ENCODE results near the gene MARCKS. TPM values are rescaled to one million over a fixed set of nuclear protein-coding genes. Genes with fewer than 3 reads are reported as not detected.

Gene MARCKS
- total RNA-seq, 1 donor: 535 TPM

DNA sequence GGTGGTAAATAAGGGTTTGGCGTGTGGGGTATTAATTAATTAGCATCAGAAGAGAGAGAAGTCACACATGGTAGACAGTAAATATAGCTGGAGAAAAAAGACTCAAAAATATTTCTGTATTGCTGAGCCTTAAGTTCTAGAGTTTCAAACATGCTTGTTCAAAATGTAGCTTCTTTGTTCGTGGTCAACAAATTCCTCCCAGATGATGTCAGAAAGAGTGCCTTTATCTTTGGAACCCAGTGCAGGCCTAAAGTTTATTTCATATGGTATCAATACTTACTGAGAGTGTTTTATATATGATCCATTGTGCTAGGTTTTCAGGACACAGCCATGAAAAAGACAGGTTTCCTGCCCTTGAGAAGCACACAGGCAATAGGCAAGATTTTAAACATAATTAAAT, 18.3 kb downstream of the MARCKS start:
- H3K4me2 ChIP-seq (ENCODE audit: insufficient read depth, low read length): peak overlapping the region; percentile 24
- H3K79me2 ChIP-seq (ENCODE audit: insufficient read depth, low read length): peaks cover 11% of the 10 kb centered on the region
- H3K4me1 ChIP-seq (ENCODE audit: insufficient read depth, low read length): peaks cover 20% of the 10 kb centered on the region
- H3K27me3 ChIP-seq (ENCODE audit: insufficient read depth, low read length): no peaks in the 10 kb centered on the region
- TF ChIP-seq, protein P1, sequence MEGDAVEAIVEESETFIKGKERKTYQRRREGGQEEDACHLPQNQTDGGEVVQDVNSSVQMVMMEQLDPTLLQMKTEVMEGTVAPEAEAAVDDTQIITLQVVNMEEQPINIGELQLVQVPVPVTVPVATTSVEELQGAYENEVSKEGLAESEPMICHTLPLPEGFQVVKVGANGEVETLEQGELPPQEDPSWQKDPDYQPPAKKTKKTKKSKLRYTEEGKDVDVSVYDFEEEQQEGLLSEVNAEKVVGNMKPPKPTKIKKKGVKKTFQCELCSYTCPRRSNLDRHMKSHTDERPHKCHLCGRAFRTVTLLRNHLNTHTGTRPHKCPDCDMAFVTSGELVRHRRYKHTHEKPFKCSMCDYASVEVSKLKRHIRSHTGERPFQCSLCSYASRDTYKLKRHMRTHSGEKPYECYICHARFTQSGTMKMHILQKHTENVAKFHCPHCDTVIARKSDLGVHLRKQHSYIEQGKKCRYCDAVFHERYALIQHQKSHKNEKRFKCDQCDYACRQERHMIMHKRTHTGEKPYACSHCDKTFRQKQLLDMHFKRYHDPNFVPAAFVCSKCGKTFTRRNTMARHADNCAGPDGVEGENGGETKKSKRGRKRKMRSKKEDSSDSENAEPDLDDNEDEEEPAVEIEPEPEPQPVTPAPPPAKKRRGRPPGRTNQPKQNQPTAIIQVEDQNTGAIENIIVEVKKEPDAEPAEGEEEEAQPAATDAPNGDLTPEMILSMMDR (IDR thresholded peaks at IDR 0.05; ENCODE audit: extremely low read depth, low read depth, low read length): no peak
- H3K36me3 ChIP-seq (ENCODE audit: insufficient read depth, low read length): no peaks in the 10 kb centered on the region
- peak overlapping the region; percentile 64 for H3K27ac ChIP-seq (ENCODE audit: low read depth, low read length)
- H2AFZ ChIP-seq (ENCODE audit: low read length): peak overlapping the region; percentile 52
- H3K9me3 ChIP-seq (ENCODE audit: low read depth, low read length): no peaks in the 10 kb centered on the region
- H3K4me3 ChIP-seq (ENCODE audit: insufficient read depth, low read length): no peak overlapping the region
- no peaks in the 10 kb centered on the region for H4K20me1 ChIP-seq (ENCODE audit: insufficient read depth, low read length)
- no peak for DNase-seq (ENCODE audit: insufficient read length, low spot score, missing footprints)

DNA sequence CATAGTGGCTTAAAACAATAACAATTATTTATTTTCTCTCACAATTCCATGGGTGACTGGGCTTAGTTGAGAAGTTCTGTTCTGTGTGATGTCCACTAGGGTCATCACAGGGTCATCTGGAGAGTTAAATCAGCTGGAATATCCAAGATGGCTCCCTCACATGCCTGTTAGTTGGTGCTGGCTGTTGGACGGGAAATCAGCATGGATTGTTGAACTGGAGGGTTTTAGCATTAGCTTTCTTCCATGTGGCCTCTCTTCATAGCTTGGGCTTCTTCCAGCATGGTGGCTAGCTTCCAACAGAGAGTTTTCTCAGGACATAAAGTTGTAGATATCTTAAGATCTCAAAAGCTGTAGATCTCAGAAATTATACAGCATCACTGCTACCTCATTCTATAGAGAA, 19.6 kb downstream of the MARCKS start:
- Histone ChIP-seq H3K27me3 (ENCODE audit: insufficient read depth, low read length) (no peaks in the 10 kb centered on the region), H3K4me1 (ENCODE audit: insufficient read depth, low read length) (peaks cover 20% of the 10 kb centered on the region), H3K79me2 (ENCODE audit: insufficient read depth, low read length) (peaks cover 11% of the 10 kb centered on the region), H3K9me3 (ENCODE audit: low read depth, low read length) (no peaks in the 10 kb centered on the region), H3K27ac (ENCODE audit: low read depth, low read length) (no peak overlapping the region), H2AFZ (ENCODE audit: low read length) (peak overlapping the region; percentile 20), H3K4me2 (ENCODE audit: insufficient read depth, low read length) (no peak overlapping the region), H3K4me3 (ENCODE audit: insufficient read depth, low read length) (no peak overlapping the region), H4K20me1 (ENCODE audit: insufficient read depth, low read length) (no peaks in the 10 kb centered on the region), H3K36me3 (ENCODE audit: insufficient read depth, low read length) (no peaks in the 10 kb centered on the region)
- TF ChIP-seq, protein P1 (IDR thresholded peaks at IDR 0.05; ENCODE audit: extremely low read depth, low read depth, low read length): no peak
- no peak for DNase-seq (ENCODE audit: insufficient read length, low spot score, missing footprints)

DNA sequence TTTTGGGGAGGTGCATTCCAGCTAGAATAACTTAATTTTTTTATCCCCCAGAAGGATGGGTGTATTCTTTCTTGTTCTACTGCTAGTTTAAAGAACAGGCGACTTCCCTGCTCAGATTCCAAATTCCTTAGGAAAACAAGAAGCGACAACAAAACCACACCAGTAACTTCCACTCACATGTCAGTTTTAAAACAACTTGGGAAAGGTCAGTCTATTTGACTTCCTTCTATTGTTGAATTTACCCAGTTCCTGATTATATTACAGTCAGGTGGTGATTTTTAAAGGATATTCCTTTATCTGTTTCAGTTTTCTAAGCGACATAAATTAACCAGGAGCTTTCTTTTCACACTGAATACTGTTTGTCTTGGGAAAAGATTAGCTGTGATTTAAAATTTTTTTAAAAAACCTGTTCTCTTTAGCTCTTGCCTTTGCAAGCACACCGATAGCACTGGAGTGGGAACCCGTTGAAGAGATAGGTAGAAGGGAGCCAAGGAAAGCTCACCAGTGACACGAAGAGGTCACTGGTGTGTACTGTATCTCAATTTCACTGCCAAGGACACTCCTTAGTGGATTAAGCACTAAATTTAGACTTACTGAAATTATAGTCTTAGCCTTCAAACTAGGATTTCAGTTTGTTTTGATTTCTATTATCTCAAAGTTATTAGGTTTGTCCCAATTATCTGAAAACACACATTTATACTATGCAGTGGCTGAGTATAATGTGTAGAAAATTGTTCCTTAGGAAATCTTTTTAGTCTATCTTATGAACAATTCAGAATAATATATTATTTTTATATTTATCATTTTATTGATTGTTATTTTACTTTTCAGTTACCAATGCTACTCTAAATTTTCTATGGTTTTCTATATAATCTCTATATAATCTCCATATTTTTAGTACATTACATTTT, 22.3 kb downstream of the MARCKS start:
- Histone ChIP-seq H2AFZ (ENCODE audit: low read length) (peak overlapping the region; percentile 30), H3K79me2 (ENCODE audit: insufficient read depth, low read length) (no peaks in the 10 kb centered on the region)

More for the DNA sequence above, 22.3 kb downstream of the MARCKS start:
- H3K27ac ChIP-seq (ENCODE audit: low read depth, low read length): peak overlapping the region; percentile 24
- peak overlapping the region; percentile 30 for H3K4me2 ChIP-seq (ENCODE audit: insufficient read depth, low read length)
- no peak overlapping the region for H3K4me3 ChIP-seq (ENCODE audit: insufficient read depth, low read length)
- H4K20me1 ChIP-seq (ENCODE audit: insufficient read depth, low read length): no peaks in the 10 kb centered on the region
- TF ChIP-seq, protein P1 (IDR thresholded peaks at IDR 0.05; ENCODE audit: extremely low read depth, low read depth, low read length): peak; percentile 85
- peaks cover 20% of the 10 kb centered on the region for H3K4me1 ChIP-seq (ENCODE audit: insufficient read depth, low read length)
- H3K27me3 ChIP-seq (ENCODE audit: insufficient read depth, low read length): no peaks in the 10 kb centered on the region
- DNase-seq (ENCODE audit: insufficient read length, low spot score, missing footprints): no peak
- no peaks in the 10 kb centered on the region for H3K9me3 ChIP-seq (ENCODE audit: low read depth, low read length)
- no peaks in the 10 kb centered on the region for H3K36me3 ChIP-seq (ENCODE audit: insufficient read depth, low read length)

Data from osteoblast (primary cell).